ENCODE measurements around the gene GPS1.

DNA sequence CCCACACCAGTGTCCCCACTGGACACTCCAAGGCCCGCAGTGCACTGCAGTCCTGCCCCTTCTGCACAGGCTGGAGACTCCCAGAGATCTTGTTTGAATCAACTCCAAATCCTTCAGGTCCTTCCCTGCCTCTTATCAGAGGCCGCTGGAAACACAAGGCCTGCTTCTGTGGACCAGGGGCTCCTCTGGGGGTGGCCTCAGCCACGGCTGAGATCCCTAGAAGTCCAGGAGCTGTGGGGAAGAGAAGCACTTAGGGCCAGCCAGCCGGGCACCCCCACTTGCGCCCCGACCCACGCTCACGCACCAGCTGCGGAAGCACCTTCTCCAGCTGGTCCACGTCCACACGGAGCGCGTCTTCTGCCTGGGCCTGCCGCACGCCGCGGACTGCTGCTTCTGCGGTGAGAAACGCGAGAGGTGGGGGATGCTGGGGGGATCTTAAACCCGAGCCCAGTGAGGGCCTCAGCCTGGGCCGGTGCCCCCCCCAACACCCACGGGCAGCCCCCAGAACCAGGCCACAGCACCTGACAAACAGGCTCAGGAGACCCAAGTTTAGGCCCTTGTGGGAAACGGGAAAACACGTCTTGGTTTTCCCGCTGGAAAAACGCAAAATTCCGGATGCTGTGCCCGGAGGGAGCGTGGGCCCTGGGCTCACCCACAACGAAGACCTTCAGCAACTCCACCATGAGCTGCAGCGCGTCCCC lies 32.6 kb upstream of the GPS1 start:
- TF ChIP-seq, protein P1, sequence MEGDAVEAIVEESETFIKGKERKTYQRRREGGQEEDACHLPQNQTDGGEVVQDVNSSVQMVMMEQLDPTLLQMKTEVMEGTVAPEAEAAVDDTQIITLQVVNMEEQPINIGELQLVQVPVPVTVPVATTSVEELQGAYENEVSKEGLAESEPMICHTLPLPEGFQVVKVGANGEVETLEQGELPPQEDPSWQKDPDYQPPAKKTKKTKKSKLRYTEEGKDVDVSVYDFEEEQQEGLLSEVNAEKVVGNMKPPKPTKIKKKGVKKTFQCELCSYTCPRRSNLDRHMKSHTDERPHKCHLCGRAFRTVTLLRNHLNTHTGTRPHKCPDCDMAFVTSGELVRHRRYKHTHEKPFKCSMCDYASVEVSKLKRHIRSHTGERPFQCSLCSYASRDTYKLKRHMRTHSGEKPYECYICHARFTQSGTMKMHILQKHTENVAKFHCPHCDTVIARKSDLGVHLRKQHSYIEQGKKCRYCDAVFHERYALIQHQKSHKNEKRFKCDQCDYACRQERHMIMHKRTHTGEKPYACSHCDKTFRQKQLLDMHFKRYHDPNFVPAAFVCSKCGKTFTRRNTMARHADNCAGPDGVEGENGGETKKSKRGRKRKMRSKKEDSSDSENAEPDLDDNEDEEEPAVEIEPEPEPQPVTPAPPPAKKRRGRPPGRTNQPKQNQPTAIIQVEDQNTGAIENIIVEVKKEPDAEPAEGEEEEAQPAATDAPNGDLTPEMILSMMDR (IDR thresholded peaks at IDR 0.05 in 2 of 3, conservative IDR thresholded peaks at IDR 0.05 in 1 of 3; ENCODE audit: insufficient read depth in 2 of 3, low read depth in 1 of 3, low read length in 3 of 3) = no peak
- TF ChIP-seq, protein P2, sequence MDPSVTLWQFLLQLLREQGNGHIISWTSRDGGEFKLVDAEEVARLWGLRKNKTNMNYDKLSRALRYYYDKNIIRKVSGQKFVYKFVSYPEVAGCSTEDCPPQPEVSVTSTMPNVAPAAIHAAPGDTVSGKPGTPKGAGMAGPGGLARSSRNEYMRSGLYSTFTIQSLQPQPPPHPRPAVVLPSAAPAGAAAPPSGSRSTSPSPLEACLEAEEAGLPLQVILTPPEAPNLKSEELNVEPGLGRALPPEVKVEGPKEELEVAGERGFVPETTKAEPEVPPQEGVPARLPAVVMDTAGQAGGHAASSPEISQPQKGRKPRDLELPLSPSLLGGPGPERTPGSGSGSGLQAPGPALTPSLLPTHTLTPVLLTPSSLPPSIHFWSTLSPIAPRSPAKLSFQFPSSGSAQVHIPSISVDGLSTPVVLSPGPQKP (CRISPR knock-in tag; IDR thresholded peaks at IDR 0.05) = no peak
- TF ChIP-seq KDM1A (IDR thresholded peaks at IDR 0.05) (no peak), GATAD2B (IDR thresholded peaks at IDR 0.05; ENCODE audit: borderline replicate concordance) (no peak), NR2C2 (CRISPR knock-in tag; IDR thresholded peaks at IDR 0.05) (no peak), NR2C2 (tag; IDR thresholded peaks at IDR 0.05) (no peak), NFATC3 (IDR thresholded peaks at IDR 0.05) (no peak), DPF2 (IDR thresholded peaks at IDR 0.05) (no peak), EZH2 (IDR thresholded peaks at IDR 0.05; ENCODE audit: borderline replicate concordance, low read depth, low read length) (no peak), PYGO2 (tag; IDR thresholded peaks at IDR 0.05) (no peak)
- TF ChIP-seq, protein P3, sequence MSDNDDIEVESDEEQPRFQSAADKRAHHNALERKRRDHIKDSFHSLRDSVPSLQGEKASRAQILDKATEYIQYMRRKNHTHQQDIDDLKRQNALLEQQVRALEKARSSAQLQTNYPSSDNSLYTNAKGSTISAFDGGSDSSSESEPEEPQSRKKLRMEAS (CRISPR knock-in tag; IDR thresholded peaks at IDR 0.05) = no peak

All from K562 (cell line).